HepG2 (cell line): ENCODE measurements around the gene UQCR10.

Experiments used
- EZH2 ChIP-seq: conservative IDR thresholded peaks from 2 replicates; pipeline ENCODE4 v1.6.1; 2012; ENCODE audit warnings: mild to moderate bottlenecking, low read depth, low read length, moderate library complexity
- PITX1 ChIP-seq: sonication (generic); formaldehyde crosslinking; IDR thresholded peaks from 2 replicates; pipeline ENCODE4 v1.5.1; 2020; ENCODE audit warnings: mild to moderate bottlenecking, missing genetic modification reagents
- SMARCC2 ChIP-seq: fragments of 450-650 bp; IDR thresholded peaks from 2 replicates; pipeline ENCODE4 v1.6.1; 2017; ENCODE audit warnings: antibody characterized with exemption, mild to moderate bottlenecking
- ZBTB38 ChIP-seq: sonication (generic); formaldehyde crosslinking; IDR thresholded peaks from 2 replicates; pipeline ENCODE4 v1.5.1; 2020; ENCODE audit warnings: mild to moderate bottlenecking, missing genetic modification reagents
- ZNF234 ChIP-seq: sonication (generic); formaldehyde crosslinking; conservative IDR thresholded peaks from 2 replicates; pipeline ENCODE4 v1.5.1; 2020; ENCODE audit warnings: mild to moderate bottlenecking, missing genetic modification reagents
- ZNF567 ChIP-seq: sonication (generic); formaldehyde crosslinking; IDR thresholded peaks from 2 replicates; pipeline ENCODE4 v1.8.1; 2023; ENCODE audit warnings: mild to moderate bottlenecking, missing genetic modification reagents, borderline replicate concordance
- TF ChIP-seq, protein P1 (sequence below): sonication (generic); formaldehyde crosslinking; IDR thresholded peaks from 2 replicates; pipeline ENCODE4 v1.5.0; 2020; ENCODE audit warnings: missing genetic modification reagents

DNA sequence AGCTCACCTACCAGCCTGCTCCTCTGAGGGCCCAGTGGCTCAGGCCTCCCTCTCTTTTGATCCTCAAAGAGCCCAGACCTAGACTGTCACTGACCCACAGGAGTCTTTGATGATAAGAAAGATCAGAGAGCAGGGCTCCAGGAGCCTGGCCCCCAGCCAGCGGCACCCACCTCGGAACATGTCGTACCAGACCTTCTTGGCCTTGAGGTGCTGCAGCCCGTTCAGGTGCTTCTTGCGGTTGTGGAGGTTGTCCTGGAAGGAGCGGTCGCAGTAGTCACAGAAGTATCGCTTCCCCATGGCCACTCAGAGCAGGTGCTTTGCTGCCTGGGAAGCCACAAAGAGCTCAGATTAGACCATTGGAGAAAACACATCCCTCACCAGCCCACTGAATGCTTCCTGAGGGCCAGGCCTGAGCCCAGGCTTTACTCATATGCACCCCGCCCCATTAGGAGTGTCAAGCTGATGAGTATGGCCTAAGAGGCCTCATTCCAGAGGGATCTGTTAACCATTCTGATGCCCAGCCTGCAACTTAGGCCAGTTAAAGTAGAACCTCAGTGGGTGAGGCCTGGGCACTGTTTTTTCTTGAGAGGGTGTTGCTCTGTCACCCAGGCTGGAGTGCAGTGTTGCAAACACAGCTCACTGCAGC, 18.8 kb upstream of the UQCR10 start:
- TF ChIP-seq ZBTB38 (CRISPR knock-in tag) (no peak), ZNF234 (CRISPR knock-in tag) (no peak), PITX1 (no peak), ZNF567 (CRISPR knock-in tag) (no peak), EZH2 (no peak), SMARCC2 (no peak)
- TF ChIP-seq, protein P1, sequence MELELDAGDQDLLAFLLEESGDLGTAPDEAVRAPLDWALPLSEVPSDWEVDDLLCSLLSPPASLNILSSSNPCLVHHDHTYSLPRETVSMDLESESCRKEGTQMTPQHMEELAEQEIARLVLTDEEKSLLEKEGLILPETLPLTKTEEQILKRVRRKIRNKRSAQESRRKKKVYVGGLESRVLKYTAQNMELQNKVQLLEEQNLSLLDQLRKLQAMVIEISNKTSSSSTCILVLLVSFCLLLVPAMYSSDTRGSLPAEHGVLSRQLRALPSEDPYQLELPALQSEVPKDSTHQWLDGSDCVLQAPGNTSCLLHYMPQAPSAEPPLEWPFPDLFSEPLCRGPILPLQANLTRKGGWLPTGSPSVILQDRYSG (CRISPR knock-in tag) = no peak
